SK-N-SH (cell line): ENCODE measurements around the gene WDR53. TPM values are rescaled to one million over a fixed set of nuclear protein-coding genes. Genes with fewer than 3 reads are reported as not detected.

Experiments used
- CTCF ChIA-PET: fragments of 300-600, 350-600 bp; formaldehyde crosslinking; extraction: SDS; loops from one replicate; lab custom pipeline; 2021; lab: Yijun Ruan, JAX
- POLR2A ChIA-PET: fragments of 350-600 bp; sonication (Branson Sonifier 250); formaldehyde crosslinking; extraction: SDS; loops from one replicate; lab custom pipeline; 2020; ENCODE audit warnings: antibody characterized with exemption, inconsistent platforms; lab: Yijun Ruan, JAX
- DNase-seq: peaks from one replicate; pipeline ENCODE4 v3.0.0; 2012
- H2AFZ ChIP-seq: fragments of 200-600 bp; sonication (generic); 2 replicates; pipeline ENCODE4 v1.8.1; 2016; ENCODE audit warnings: antibody characterized with exemption, mild to moderate bottlenecking, low read depth
- H3F3A ChIP-seq: fragments of 200-600 bp; sonication (generic); replicated peaks from 2 replicates; pipeline ENCODE3; 2016; ENCODE audit warnings: antibody characterized with exemption, mild to moderate bottlenecking; ENCODE audit not compliant: insufficient read depth
- H3K27ac ChIP-seq, 2 experiments: fragments of 200-500 bp in 1 of 2; fragments of 200-600 bp in 1 of 2; sonication (Bioruptor generic) in 1 of 2; sonication (generic), shearing (Covaris generic) in 1 of 2; 2 replicates each; pipeline versions ENCODE4 v1.5.1 to v1.6.1; 2014 to 2016; ENCODE audit warnings: low read depth in 2 of 2, inconsistent platforms in 1 of 2, low read length in 1 of 2, mild to moderate bottlenecking in 1 of 2, mixed read lengths in 1 of 2
- H3K27me3 ChIP-seq: fragments of 200-600 bp; sonication (generic), shearing (Covaris generic); 2 replicates; pipeline ENCODE4 v1.6.1; 2016; ENCODE audit warnings: mixed run types; ENCODE audit not compliant: insufficient read depth
- H3K36me3 ChIP-seq, 2 experiments: fragments of 200-500 bp in 1 of 2; fragments of 200-600 bp in 1 of 2; sonication (Bioruptor generic) in 1 of 2; sonication (generic) in 1 of 2; replicated peaks in 1 of 2; 2 replicates each; pipeline versions ENCODE3 to v1.5.1; 2014 to 2016; ENCODE audit warnings: low read length in 1 of 2, mild to moderate bottlenecking in 1 of 2; ENCODE audit not compliant: insufficient read depth in 2 of 2, control insufficient read depth in 1 of 2
- H3K4me1 ChIP-seq, 2 experiments: fragments of 200-500 bp in 1 of 2; fragments of 200-600 bp in 1 of 2; sonication (Bioruptor generic) in 1 of 2; sonication (generic), shearing (Covaris generic) in 1 of 2; 2 replicates each; pipeline versions ENCODE4 v1.5.1 to v1.6.1; 2014 to 2016; ENCODE audit warnings: low read depth in 1 of 2, low read length in 1 of 2, mixed run types in 1 of 2; ENCODE audit not compliant: insufficient read depth in 2 of 2, control insufficient read depth in 1 of 2
- H3K4me2 ChIP-seq: fragments of 200-600 bp; sonication (generic), shearing (Covaris generic); 2 replicates; pipeline ENCODE4 v1.6.1; 2017; ENCODE audit warnings: mixed run types
- H3K4me3 ChIP-seq, 2 experiments: fragments of 200-500 bp in 1 of 2; fragments of 200-600 bp in 1 of 2; sonication (Bioruptor generic) in 1 of 2; sonication (generic), shearing (Covaris generic) in 1 of 2; 2 replicates each; pipeline versions ENCODE4 v1.5.1 to v1.8.1; 2014 to 2016; ENCODE audit warnings: low read depth in 2 of 2, inconsistent platforms in 1 of 2, low read length in 1 of 2, mild to moderate bottlenecking in 1 of 2, mixed read lengths in 1 of 2, moderate library complexity in 1 of 2
- H3K79me2 ChIP-seq: fragments of 200-600 bp; sonication (generic); 2 replicates; pipeline ENCODE4 v1.8.1; 2017; ENCODE audit warnings: mild to moderate bottlenecking; ENCODE audit not compliant: insufficient read depth
- H3K9ac ChIP-seq: fragments of 200-600 bp; sonication (generic); 2 replicates; pipeline ENCODE4 v1.6.1; 2017; ENCODE audit warnings: mixed run types
- H3K9me2 ChIP-seq: fragments of 200-600 bp; sonication (generic); 2 replicates; pipeline ENCODE4 v1.6.1; 2017; ENCODE audit warnings: mixed run types
- H3K9me3 ChIP-seq: fragments of 200-600 bp; sonication (generic); 2 replicates; pipeline ENCODE4 v1.6.1; 2017; ENCODE audit warnings: mixed run types, mild to moderate bottlenecking, moderate library complexity
- H4K20me1 ChIP-seq: fragments of 200-600 bp; sonication (generic); 2 replicates; pipeline ENCODE4 v1.6.1; 2017; ENCODE audit warnings: mild to moderate bottlenecking, mixed run types; ENCODE audit not compliant: insufficient read depth
- ELF1 ChIP-seq: IDR thresholded peaks from 2 replicates; pipeline ENCODE4 v1.4.0; 2012
- FOSL2 ChIP-seq: IDR thresholded peaks from 2 replicates; pipeline ENCODE4 v1.4.0; 2012; ENCODE audit warnings: low read depth, mild to moderate bottlenecking, moderate library complexity, borderline replicate concordance
- FOXJ3 ChIP-seq: sonication (generic); formaldehyde crosslinking; IDR thresholded peaks from 2 replicates; pipeline ENCODE4 v1.5.1; 2020; ENCODE audit warnings: mild to moderate bottlenecking, missing genetic modification reagents
- GABPA ChIP-seq: IDR thresholded peaks from 2 replicates; pipeline ENCODE4 v1.4.0; 2012; ENCODE audit warnings: low read depth, mild to moderate bottlenecking
- JUND ChIP-seq: IDR thresholded peaks from 2 replicates; pipeline ENCODE4 v1.4.0; 2012
- MXI1 ChIP-seq: IDR thresholded peaks from 2 replicates; pipeline ENCODE4 v1.6.1; 2012; ENCODE audit warnings: mild to moderate bottlenecking, low read depth, low read length, improper control_type of control experiment
- NFIC ChIP-seq: IDR thresholded peaks from 2 replicates; pipeline ENCODE4 v1.4.0; 2012; ENCODE audit warnings: borderline replicate concordance
- NRF1 ChIP-seq: IDR thresholded peaks from 2 replicates; pipeline ENCODE4 v1.6.1; 2012; ENCODE audit warnings: low read depth, mild to moderate bottlenecking, low read length
- RAD21 ChIP-seq: IDR thresholded peaks from 2 replicates; pipeline ENCODE4 v1.6.1; 2012; ENCODE audit warnings: mild to moderate bottlenecking, low read length
- RCOR1 ChIP-seq: fragments of 150-350 bp; IDR thresholded peaks from 2 replicates; pipeline ENCODE4 v1.6.1; 2017; ENCODE audit warnings: antibody characterized with exemption, low read length
- RXRA ChIP-seq: IDR thresholded peaks from 2 replicates; pipeline ENCODE4 v1.4.0; 2012; ENCODE audit warnings: low read depth, mild to moderate bottlenecking, borderline replicate concordance
- SIN3A ChIP-seq: IDR thresholded peaks from 2 replicates; pipeline ENCODE4 v1.6.1; 2012; ENCODE audit warnings: low read depth, mild to moderate bottlenecking, low read length, moderate library complexity, borderline replicate concordance
- SMC3 ChIP-seq: IDR thresholded peaks from 2 replicates; pipeline ENCODE4 v1.6.1; 2012; ENCODE audit warnings: low read depth, low read length, improper control_type of control experiment
- TEAD4 ChIP-seq: IDR thresholded peaks from 2 replicates; pipeline ENCODE4 v1.4.0; 2012; ENCODE audit warnings: mild to moderate bottlenecking, borderline replicate concordance; ENCODE audit not compliant: insufficient read depth
- YY1 ChIP-seq: IDR thresholded peaks from 2 replicates; pipeline ENCODE4 v1.4.0; 2012; ENCODE audit warnings: low read depth, mild to moderate bottlenecking
- WGBS: methylation state at CpG from one replicate; pipeline ENCODE4 v1.1.6; 2017; ENCODE audit warnings: low lambda C conversion rate; 5-methylcytosine and 5-hydroxymethylcytosine counted together
- polyA plus RNA-seq, 3 experiments: library from polyadenylated mRNA; depleted of rRNA; stranded (reverse); fragments of >200 nt; gene quantifications; 2 replicates each; pipeline ENCODE4 v1.2.3, GENCODE V29; 2012
- TF ChIP-seq, protein P1 (sequence below): fragments of 150-350 bp; IDR thresholded peaks from 2 replicates; pipeline ENCODE4 v1.6.1; 2016; ENCODE audit warnings: mild to moderate bottlenecking, low read depth, low read length
- TF ChIP-seq, protein P2 (sequence below): IDR thresholded peaks from 2 replicates; pipeline ENCODE4 v1.4.0; 2012; ENCODE audit warnings: low read depth
- TF ChIP-seq, protein P3 (sequence below): fragments of 150-350 bp; IDR thresholded peaks from 2 replicates; pipeline ENCODE4 v1.6.1; 2017; ENCODE audit warnings: antibody characterized with exemption, low read length, low read depth, borderline replicate concordance
- TF ChIP-seq, protein P4 (sequence below): IDR thresholded peaks from 2 replicates; pipeline ENCODE4 v1.6.1; 2012; ENCODE audit warnings: mild to moderate bottlenecking, low read depth, low read length, moderate library complexity

WDR53 gene
- polyA plus RNA-seq, 1 of the 3 experiments (the other 2 are of a cell fraction): 7.0 TPM

DNA sequence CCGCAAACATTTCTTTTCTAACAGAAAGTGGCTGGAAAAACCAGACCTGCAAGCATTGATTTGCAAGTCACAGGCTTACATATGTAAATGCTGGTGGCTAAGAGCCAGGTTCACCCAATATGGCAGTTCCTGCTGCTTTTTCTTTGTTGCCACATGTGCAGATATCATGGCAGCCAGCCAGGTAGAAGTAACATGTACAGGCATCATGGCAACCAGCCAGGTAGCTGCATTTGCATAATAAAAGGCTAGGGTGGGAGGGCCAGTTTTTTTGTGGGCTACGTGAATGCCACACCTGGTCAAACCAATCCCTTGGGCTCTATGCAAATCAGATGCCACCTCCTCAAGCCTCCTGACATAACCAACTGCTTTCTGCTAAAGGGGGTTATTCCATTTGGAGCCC lies 50.4 kb downstream of the WDR53 start:
- Histone ChIP-seq H3K9ac (no peak overlapping the region), H3K4me2 (no peak overlapping the region), H4K20me1 (no peaks in the 10 kb centered on the region), H3K9me3 (peaks cover 11% of the 10 kb centered on the region; the same call in 1 of the 2 replicates), H3K4me1 (no peaks in the 10 kb centered on the region), H3K36me3 (no peaks in the 10 kb centered on the region), H3K27me3 (no peaks in the 10 kb centered on the region), H3K27ac (no peak overlapping the region), H2AFZ (no peak overlapping the region), H3K4me3 (no peak overlapping the region; a peak in 1 of 4 replicates), H3F3A (no peaks in the 10 kb centered on the region), H3K79me2 (no peaks in the 10 kb centered on the region), H3K9me2 (no peaks in the 10 kb centered on the region)
- ChIA-PET CTCF (interaction anchor here (0.8 to 2.1 kb wide), 4 partner anchors 11 to 252 kb away, joined by 3 to 8 read pairs (median 3); partner anchors contain the start of gene RNF168), POLR2A (no interaction called here)
- WGBS: 8% methylated on average over 2 of the region's 2 CpGs
- TF ChIP-seq, protein P1, sequence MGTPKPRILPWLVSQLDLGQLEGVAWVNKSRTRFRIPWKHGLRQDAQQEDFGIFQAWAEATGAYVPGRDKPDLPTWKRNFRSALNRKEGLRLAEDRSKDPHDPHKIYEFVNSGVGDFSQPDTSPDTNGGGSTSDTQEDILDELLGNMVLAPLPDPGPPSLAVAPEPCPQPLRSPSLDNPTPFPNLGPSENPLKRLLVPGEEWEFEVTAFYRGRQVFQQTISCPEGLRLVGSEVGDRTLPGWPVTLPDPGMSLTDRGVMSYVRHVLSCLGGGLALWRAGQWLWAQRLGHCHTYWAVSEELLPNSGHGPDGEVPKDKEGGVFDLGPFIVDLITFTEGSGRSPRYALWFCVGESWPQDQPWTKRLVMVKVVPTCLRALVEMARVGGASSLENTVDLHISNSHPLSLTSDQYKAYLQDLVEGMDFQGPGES: no peak
- no peak for TF ChIP-seq JUND
- no peak for TF ChIP-seq SIN3A
- TF ChIP-seq, protein P2, sequence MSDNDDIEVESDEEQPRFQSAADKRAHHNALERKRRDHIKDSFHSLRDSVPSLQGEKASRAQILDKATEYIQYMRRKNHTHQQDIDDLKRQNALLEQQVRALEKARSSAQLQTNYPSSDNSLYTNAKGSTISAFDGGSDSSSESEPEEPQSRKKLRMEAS: no peak
- TF ChIP-seq, protein P3, sequence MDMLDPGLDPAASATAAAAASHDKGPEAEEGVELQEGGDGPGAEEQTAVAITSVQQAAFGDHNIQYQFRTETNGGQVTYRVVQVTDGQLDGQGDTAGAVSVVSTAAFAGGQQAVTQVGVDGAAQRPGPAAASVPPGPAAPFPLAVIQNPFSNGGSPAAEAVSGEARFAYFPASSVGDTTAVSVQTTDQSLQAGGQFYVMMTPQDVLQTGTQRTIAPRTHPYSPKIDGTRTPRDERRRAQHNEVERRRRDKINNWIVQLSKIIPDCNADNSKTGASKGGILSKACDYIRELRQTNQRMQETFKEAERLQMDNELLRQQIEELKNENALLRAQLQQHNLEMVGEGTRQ: no peak
- no peak for TF ChIP-seq ELF1
- no peak for DNase-seq

DNA sequence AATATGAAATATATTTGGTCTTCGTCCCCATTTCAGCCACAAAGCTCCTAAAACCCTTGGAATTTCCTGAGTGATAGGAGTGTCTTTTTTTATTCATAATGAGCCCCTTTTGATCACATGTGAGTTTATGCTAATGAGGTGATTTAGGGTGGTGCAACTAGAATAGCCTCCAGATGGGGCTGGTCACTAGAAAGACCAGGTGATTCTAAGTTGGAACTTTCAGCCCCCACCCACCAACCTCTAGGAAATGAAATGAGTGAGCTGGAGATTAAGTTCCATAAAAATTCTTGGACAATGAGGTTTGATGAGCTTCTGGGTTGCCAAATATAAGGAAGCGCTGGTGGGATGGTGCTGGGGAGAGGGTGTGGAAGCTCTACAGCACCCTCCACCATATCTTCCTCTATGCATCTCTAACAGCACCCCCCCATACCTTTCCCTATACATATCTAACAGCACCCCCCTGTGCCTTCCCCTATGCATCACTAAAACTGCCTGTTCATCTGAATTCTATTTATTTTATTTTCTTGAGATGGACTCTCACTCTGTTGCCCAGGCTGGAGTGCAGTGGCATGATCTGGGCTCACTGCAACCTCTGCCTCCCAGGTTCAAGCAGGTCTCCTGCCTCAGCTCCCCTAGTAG lies 51.1 kb downstream of the WDR53 start:
- Histone ChIP-seq H3K27me3 (no peaks in the 10 kb centered on the region), H3K9me2 (no peaks in the 10 kb centered on the region), H3K27ac (no peak overlapping the region), H3K4me3 (no peak overlapping the region), H3K4me1 (no peaks in the 10 kb centered on the region), H3K36me3 (no peaks in the 10 kb centered on the region), H3K79me2 (no peaks in the 10 kb centered on the region), H2AFZ (no peak overlapping the region), H3F3A (no peaks in the 10 kb centered on the region), H4K20me1 (no peaks in the 10 kb centered on the region), H3K4me2 (no peak overlapping the region), H3K9ac (no peak overlapping the region), H3K9me3 (peaks cover 11% of the 10 kb centered on the region; the same call in 1 of the 2 replicates)
- ChIA-PET POLR2A (no interaction called here), CTCF (interaction anchor here (0.8 to 2.1 kb wide), 4 partner anchors 11 to 252 kb away, joined by 3 to 8 read pairs (median 3); partner anchors contain the start of gene RNF168)
- 38% methylated on average over 2 of the region's 2 CpGs for WGBS
- DNase-seq: no peak
- TF ChIP-seq SMC3: no peak
- TF ChIP-seq RCOR1: no peak
- TF ChIP-seq FOSL2: no peak
- TF ChIP-seq GABPA: no peak
- TF ChIP-seq NRF1: no peak
- TF ChIP-seq, protein P4, sequence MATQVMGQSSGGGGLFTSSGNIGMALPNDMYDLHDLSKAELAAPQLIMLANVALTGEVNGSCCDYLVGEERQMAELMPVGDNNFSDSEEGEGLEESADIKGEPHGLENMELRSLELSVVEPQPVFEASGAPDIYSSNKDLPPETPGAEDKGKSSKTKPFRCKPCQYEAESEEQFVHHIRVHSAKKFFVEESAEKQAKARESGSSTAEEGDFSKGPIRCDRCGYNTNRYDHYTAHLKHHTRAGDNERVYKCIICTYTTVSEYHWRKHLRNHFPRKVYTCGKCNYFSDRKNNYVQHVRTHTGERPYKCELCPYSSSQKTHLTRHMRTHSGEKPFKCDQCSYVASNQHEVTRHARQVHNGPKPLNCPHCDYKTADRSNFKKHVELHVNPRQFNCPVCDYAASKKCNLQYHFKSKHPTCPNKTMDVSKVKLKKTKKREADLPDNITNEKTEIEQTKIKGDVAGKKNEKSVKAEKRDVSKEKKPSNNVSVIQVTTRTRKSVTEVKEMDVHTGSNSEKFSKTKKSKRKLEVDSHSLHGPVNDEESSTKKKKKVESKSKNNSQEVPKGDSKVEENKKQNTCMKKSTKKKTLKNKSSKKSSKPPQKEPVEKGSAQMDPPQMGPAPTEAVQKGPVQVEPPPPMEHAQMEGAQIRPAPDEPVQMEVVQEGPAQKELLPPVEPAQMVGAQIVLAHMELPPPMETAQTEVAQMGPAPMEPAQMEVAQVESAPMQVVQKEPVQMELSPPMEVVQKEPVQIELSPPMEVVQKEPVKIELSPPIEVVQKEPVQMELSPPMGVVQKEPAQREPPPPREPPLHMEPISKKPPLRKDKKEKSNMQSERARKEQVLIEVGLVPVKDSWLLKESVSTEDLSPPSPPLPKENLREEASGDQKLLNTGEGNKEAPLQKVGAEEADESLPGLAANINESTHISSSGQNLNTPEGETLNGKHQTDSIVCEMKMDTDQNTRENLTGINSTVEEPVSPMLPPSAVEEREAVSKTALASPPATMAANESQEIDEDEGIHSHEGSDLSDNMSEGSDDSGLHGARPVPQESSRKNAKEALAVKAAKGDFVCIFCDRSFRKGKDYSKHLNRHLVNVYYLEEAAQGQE: no peak
- TF ChIP-seq TEAD4: no peak
- no peak for TF ChIP-seq YY1
- TF ChIP-seq RXRA: no peak
- TF ChIP-seq RAD21: no peak
- no peak for TF ChIP-seq FOXJ3 (CRISPR knock-in tag)
- TF ChIP-seq NFIC: no peak
- TF ChIP-seq, protein P1: no peak
- TF ChIP-seq MXI1: no peak
